K562 treated with DMSO at 1 percent for 24 hours (cell line): ENCODE measurements around the gene ZMIZ2. TPM values are rescaled to one million over a fixed set of nuclear protein-coding genes. Genes with fewer than 3 reads are reported as not detected.

Source experiments
- total RNA-seq: library from RNA; unstranded; fragments of 300-600 nt; gene quantifications from 2 replicates; pipeline ENCODE4 v1.2.3, GENCODE V29; 2022; ENCODE audit warnings: low read depth; ENCODE audit not compliant: insufficient read depth

ZMIZ2 gene
- 20.5 and 27.2 TPM in 2 replicates for total RNA-seq

GRCh38 chr7:44748045-44748947, at the start of gene ZMIZ2:
TSS of gene ZMIZ2 (plus strand) at chr7:44748847. CDS start at chr7:44756250, 7,403 bp downstream.

GRCh38 chr7:44796504-44797328, 48.1 kb downstream of the ZMIZ2 start, which contains the start of gene PPIA:
TSS of gene PPIA (plus strand) at chr7:44796681. CDS start at chr7:44796725, 44 bp downstream.

Other genes with a start within 250 kb of the ZMIZ2 start
- gene NPC1L1, start 207.5 kb upstream of the ZMIZ2 start, total RNA-seq: 0.13 and 0.20 TPM in 2 replicates
- gene DDX56, start 174.9 kb upstream of the ZMIZ2 start, total RNA-seq: 66.1 and 70.8 TPM in 2 replicates
- gene TMED4, start 166.6 kb upstream of the ZMIZ2 start, total RNA-seq: 62.9 and 64.5 TPM in 2 replicates
- gene OGDH, start 142.2 kb upstream of the ZMIZ2 start, total RNA-seq: 85.2 and 89.7 TPM in 2 replicates
- 1,298 and 1,330 TPM in 2 replicates for gene PPIA, start 47.8 kb downstream of the ZMIZ2 start, total RNA-seq
- 330 and 363 TPM in 2 replicates for gene H2AZ2, start 99.2 kb downstream of the ZMIZ2 start, total RNA-seq
- gene PURB, start 136.7 kb downstream of the ZMIZ2 start, total RNA-seq: 7.3 and 8.2 TPM in 2 replicates
- 0.24 TPM in 1 of 2 replicates, not detected in the other for gene MYO1G, start 230.2 kb downstream of the ZMIZ2 start, total RNA-seq